HuH-7 (cell line): Measurements from ENCODE around the gene BAAT.

ENCODE experiments used
- DNase-seq: peaks from one replicate; pipeline ENCODE4 v3.0.0; 2011; ENCODE audit warnings: low spot score

Gene BAAT

GRCh38 chr9:101312661-101313060, 72.1 kb downstream of the BAAT start:
- no peak for DNase-seq

- peak; percentile 37 for DNase-seq
These were observed 72.9 kb downstream of the BAAT start for GRCh38 chr9:101311758-101312420.

- DNase-seq = no peak
These were observed 73.6 kb downstream of the BAAT start for GRCh38 chr9:101311191-101311590.
